Central memory CD4-positive, alpha-beta T cell (primary cell): ENCODE results near the gene MAD2L1.
"Not testable (repeated sequence)": the region's sequence is repeated elsewhere in the genome, so short reads cannot be mapped to it uniquely, and the experiment has no call there.

ENCODE experiments used
- DNase-seq: peaks from one replicate; pipeline ENCODE4 v3.0.0; 2022
- total RNA-seq, 3 experiments: gene quantifications; one replicate each; lab custom pipeline; 2026; lab: John Stamatoyannopoulos, UW

The MAD2L1 gene
- total RNA-seq: 9.8 to 34.5 (median 19.6) reads per million in 3 experiments

GRCh38 chr4:120066517-120067340 is at the start of gene MAD2L1:
Gene MAD2L1 (minus strand): TSS chr4:120066848. CDS start chr4:120066734, 114 bp downstream.
- DNase-seq: peak; percentile 99

GRCh38 chr4:120111745-120112144 is 45.1 kb upstream of the MAD2L1 start:
- no peak for DNase-seq

- DNase-seq: no peak
Measured at GRCh38 chr4:120109406-120109805, 42.8 kb upstream of the MAD2L1 start.

- DNase-seq: no peak
Measured at GRCh38 chr4:120105472-120105871, 38.8 kb upstream of the MAD2L1 start.

- DNase-seq: no peak
Measured at GRCh38 chr4:120096508-120097297, 30.1 kb upstream of the MAD2L1 start.

- DNase-seq: no peak
Measured at GRCh38 chr4:120088507-120088906, 21.9 kb upstream of the MAD2L1 start.

GRCh38 chr4:120088066-120088465 is 21.4 kb upstream of the MAD2L1 start:
- not testable (repeated sequence) for DNase-seq

- DNase-seq: no peak
Measured at GRCh38 chr4:120085705-120086104, 19.1 kb upstream of the MAD2L1 start.

- no peak for DNase-seq
Measured at GRCh38 chr4:120084327-120084726, 17.7 kb upstream of the MAD2L1 start.

- no peak for DNase-seq
Measured at GRCh38 chr4:120083152-120083551, 16.5 kb upstream of the MAD2L1 start.

GRCh38 chr4:120082251-120082650 is 15.6 kb upstream of the MAD2L1 start:
- DNase-seq: no peak

GRCh38 chr4:120081726-120082125 is 15.1 kb upstream of the MAD2L1 start:
- DNase-seq: no peak

- no peak for DNase-seq
Measured at GRCh38 chr4:120080533-120080932, 13.9 kb upstream of the MAD2L1 start.

- no peak for DNase-seq
Measured at GRCh38 chr4:120079839-120080520, 13.3 kb upstream of the MAD2L1 start.

GRCh38 chr4:120078216-120078615 is 11.6 kb upstream of the MAD2L1 start:
- no peak for DNase-seq

- peak; percentile 36 for DNase-seq
Measured at GRCh38 chr4:120071192-120071795, 4.6 kb upstream of the MAD2L1 start.

GRCh38 chr4:120070196-120070595 is 3.5 kb upstream of the MAD2L1 start:
- DNase-seq: no peak

GRCh38 chr4:120065974-120066516 is 603 bp downstream of the MAD2L1 start:
- no peak for DNase-seq

- DNase-seq: no peak
Measured at GRCh38 chr4:120064887-120065286, 1.8 kb downstream of the MAD2L1 start.

- not testable (repeated sequence) for DNase-seq
Measured at GRCh38 chr4:120063711-120064110, 2.9 kb downstream of the MAD2L1 start.

GRCh38 chr4:120062663-120063195 is 3.9 kb downstream of the MAD2L1 start:
- DNase-seq: no peak

GRCh38 chr4:120059036-120059435 is 7.6 kb downstream of the MAD2L1 start:
- no peak for DNase-seq
